CD4-positive, alpha-beta T cell treated with Interleukin-6 at 100 ng/mL for 8 hours (primary cell): ENCODE data around the gene OR13C4.
"Not testable (repeated sequence)": the region's sequence is repeated elsewhere in the genome, so short reads cannot be mapped to it uniquely, and the experiment has no call there.

Experiments used
- DNase-seq: peaks from one replicate; pipeline ENCODE4 v3.0.0-alpha.2; 2020; ENCODE audit warnings: mixed read lengths, low spot score

OR13C4 gene

DNA sequence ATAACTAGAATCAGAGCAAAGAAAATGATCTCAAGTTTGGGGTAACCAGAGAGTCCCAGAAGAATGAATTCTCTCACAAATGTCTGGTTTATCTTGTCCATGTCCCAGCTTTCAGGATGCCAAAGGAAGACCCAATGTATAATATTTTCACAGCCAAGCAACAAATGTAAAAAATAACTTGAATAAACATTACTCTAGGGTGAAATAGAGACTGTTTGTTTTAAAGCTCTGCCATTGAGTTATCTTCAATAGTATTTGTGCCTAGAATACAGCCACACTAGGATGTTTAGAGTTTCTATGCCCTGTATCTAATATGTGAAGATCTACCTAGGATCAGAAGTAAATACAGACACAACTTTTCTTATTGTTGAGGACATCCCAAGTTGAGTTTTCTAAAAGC is at the start of gene OR13C4:
OR13C4 (minus strand) TSS at position 101 of the 400 bp plus-strand sequence; CDS start at position 101, 0 bp downstream.
- DNase-seq: no peak

DNA sequence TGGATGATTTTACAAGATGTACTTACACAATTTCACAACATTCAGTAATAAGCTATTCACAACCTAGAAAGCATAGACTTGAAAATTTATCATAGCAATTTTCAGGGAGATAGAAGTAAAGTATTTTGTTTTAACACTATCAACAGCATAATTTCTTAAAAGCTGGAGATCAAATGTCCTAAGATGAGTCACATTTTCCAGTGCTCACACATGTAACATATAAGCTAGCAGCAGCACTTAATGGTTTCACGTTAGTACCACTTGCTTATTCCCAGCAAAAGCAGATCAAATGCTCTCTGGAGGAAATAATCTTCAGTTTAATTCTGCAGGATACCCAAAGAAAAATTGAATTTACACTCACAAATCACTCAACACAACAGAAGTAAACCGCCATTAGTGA is 48.4 kb upstream of the OR13C4 start:
- no peak for DNase-seq

DNA sequence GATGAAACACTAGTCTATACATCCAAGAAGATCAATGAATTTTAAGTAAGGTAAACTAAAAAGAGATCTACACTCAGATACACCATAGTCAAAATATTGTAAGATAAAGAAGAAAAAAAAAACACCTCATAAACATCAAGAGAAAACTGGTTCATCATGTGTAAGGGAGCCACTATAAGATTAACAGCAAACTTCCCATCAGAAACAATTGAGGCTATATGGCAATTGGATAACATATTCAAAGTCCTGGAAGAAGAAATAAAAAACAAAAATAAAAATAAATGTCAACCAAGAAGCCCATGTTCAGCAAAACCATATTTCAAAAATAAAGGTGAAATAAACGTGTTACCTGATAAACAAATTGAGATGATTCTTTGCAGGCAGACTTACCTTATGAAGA is 45.6 kb upstream of the OR13C4 start:
- DNase-seq: no peak

DNA sequence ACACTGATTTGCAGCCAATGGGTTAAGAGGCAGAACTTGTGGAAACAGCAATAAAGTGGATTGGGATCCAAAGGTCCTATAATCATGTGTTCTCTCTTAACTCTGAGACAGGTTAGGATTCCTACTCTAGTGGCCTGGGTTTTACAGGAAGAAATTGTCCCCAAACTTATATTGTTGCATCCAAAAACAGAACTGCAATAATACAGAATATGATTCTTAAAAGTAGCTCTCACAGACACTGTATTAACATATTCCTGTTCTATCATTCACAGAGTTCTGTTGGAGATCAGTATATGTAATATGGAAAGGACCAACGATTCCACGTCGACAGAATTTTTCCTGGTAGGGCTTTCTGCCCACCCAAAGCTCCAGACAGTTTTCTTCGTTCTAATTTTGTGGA is 41.9 kb upstream of the OR13C4 start, which contains the start of gene OR13C8:
OR13C8 (plus strand) TSS at position 301 of the 400 bp plus-strand sequence; CDS start at position 301, 0 bp downstream.
- DNase-seq: no peak

DNA sequence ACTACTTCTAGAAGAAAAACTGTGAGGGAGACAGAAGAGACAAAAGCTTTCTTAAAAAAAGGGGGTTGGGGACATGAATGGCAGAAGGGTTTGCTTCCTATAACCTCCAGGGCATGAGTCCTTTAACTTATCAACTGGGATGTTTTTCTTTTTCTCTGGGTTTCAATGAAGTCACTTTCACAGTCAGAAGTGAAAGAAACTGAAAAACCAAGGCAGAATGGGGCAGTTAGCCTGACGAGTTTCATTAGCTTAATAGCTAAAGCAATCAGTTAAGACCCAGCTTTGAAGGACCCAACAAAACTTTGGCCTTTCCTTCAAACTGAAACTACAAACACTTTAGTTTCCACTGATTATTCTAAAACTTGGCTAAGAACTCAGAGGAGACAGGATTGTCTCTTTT is 37.3 kb upstream of the OR13C4 start:
- DNase-seq: no peak

DNA sequence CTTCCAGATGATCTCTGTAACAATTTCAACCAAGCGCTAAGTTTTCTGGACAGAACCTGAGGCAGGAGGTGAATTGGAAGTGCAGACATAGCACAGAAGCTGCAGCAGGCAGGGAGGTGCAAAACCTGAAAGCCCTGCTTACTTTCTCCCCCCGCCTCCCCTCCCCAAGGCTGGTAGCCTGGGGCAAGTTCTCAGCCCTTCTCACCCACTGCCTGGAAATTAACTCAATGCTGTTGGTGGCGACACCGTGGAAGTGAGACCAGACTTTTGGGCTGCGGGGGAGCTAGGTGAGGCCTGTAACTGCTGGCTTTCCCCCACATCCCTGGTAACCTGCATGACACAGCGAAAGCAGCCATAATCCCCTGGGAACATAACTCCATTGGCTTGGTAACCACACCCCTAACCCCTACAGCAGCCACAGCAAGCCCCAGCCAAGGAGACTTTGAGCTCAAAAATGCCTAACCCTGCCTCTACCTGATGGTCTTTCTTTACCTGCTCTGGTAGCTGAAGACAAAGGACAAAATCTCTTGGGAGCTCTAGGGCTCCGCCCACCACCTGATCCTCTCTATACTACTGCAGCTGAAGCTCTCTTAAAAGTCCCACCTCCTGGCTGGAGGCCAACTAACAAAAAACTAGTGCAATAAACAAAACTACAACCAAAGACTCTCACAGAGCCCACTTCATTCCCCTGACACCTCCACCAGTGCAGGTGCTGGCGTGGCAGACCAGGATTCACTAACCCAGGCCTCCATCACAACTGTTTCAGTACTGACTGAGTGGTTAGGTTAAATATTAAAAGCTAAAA is 30.0 kb upstream of the OR13C4 start:
- DNase-seq: no peak

DNA sequence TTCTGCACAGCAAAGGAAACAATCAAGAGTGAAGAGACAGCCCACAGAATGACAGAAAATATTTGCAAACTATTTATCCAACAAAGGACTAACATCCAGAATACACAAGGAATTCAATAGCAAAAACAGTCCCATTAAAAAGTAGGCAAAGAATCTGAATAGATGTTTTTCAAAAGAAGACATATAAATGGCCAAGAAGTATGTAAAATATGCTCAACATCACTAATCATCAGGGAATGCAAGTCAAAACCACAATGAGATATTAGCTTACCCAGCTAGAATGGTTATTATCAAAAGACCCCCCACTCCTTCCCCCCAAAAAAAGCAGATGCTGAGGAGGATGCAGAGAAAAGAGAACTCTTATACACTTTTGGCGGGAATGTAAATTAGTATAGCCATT is 28.5 kb upstream of the OR13C4 start:
- no peak for DNase-seq

DNA sequence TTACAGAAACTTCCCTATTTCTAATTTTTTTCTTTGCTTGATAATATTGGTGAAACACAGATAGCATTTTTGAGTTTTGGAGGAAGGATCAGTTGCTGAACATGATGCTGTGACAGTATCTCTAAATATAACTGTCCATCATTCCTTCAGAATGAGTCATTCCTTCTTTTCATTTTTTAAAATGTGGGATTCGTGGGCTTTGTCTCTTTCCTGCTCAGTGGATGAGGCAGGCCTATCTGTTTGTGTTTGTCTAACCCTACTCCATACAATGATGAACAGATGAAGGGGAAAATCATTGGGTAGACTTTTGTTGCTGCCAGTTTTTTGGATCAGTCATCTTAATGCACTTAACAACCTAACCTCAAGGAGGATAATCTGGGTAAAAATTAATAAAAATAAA is 26.3 kb upstream of the OR13C4 start:
- no peak for DNase-seq

DNA sequence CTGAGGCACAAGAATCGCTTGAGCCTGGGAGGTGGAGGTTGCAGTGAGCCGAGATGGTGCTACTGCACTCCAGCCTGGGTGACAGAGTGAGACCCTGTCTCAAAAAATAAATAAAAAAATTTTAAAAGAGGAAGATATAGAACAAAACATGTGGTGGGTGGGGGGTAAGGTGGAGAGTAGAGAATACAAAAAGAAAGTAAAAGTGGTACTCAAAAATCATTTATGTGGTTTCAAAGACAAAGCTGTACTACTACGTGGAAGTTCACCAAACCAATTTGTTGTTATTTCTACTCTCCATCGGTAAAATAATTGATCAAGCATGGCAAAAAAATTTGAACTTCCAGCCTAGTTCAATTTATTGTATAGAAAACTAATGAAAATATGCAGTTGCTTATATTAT is 17.6 kb upstream of the OR13C4 start:
- no peak for DNase-seq

DNA sequence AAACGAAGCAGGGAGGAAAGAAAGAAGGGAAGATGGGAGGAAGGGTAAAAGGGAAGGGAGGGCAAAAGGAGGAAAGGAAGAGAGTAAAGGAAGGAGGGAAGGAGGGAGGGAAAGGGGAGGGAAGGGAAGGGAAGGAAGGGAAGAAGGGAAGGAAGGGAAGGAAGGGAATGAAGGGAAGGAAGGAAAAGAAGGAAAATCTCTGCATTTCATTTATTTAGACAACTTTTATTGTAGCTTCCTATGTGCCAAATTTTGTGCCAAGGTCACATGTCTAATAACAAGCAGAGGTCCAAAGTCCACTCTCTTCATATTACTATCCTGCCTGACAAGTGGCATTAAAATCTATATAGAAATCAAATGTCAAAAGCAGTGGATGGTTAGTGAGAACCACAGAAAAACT is 12.3 kb upstream of the OR13C4 start:
- no peak for DNase-seq

DNA sequence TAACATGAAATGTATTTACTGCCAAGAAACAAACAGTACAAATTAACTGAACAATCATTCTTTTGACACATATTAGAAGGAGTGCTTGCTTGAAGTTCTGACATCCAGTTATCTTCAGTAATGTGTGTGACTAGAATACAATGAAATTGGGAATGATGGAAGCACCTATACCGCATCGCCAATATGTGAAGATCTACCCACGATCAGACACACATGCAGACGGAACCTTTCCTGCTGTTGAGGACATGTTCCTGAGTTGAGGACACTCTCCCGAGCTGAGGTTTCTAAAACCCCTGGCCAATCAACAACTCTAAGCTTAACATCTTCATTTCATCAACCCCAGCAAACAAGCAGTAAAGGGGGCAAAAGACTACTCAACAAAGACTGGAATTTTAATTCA is 9.7 kb upstream of the OR13C4 start, which contains the start of gene OR13C3:
OR13C3 (minus strand) TSS at position 101 of the 400 bp plus-strand sequence. CDS start 133 bp downstream, outside the sequence.
- DNase-seq: no peak

DNA sequence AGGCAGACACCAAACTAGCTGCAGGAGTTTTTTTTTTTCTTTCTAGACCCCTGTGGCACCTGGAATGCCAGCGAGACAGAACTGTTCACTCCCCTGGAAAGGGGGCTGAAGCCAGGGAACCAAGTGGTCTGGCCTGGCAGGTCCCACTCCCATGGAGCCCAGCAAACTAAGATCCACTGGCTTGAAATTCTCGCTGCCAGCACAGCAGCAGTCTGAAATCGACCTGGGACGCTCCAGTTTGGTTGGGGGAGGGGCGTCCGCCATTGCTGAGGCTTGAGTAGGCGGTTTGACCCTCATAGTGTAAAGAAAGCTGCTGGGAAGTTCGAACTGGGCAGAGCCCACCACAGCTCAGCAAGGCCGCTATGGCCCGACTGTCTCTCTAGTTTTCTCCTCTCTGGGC is 6.8 kb downstream of the OR13C4 start:
- DNase-seq: not testable (repeated sequence)

DNA sequence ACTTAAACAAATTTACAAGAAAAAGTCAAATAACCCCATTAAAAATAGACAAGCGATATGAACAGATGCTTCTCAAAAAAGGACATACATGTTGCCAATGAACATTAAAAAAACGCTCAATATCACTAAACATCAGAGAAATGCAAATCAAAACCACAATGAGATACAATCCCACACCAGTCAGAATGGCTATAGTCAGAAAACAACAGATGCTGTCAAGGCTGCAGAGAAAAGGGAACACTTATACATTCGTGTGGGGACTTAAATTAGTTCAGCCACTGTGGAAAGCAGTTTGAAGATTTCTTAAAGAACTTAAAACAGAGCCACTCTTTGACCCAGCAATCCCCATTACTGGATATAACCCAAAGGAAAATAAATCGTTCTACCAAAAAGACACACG is 12.1 kb downstream of the OR13C4 start:
- DNase-seq: no peak

DNA sequence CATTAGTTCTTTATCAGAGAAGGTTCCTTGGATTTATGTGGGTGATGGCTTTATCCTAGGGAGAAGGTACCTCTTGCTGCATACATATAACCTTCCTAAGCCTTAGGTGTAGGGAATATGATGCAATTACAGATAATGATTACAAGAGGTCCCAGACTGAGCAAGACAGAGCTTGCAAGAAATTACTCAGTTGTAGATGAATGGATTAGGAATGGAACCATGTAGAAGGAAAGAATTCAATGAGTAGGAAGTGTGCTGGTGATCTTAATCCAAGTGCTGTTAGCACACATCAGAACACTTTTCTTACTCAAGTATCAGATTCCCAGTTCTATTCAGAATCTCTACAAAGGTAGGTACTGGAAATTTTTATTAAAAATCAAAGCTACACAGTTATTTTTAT is 20.4 kb downstream of the OR13C4 start:
- no peak for DNase-seq

DNA sequence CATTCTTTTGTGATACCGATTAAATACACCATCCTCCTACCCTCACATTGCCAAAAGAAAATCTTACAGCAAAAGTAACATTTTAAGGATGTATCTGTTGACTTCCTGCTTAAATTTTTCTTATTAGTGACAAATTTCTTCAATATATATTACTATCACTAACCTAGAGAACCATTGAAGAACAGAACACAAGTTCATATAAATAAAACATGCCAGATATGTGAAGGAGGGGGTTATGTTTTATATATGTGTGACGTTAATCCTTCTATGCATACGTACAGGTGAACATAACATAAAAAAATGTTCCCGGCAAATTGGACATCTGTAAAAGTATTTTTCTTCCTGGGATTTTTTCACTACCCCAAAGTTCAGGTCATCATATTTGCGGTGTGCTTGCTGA is 23.0 kb downstream of the OR13C4 start, which contains the start of gene OR13F1:
OR13F1 (plus strand) TSS at position 301 of the 400 bp plus-strand sequence; CDS start at position 301, 0 bp downstream.
- DNase-seq: no peak

DNA sequence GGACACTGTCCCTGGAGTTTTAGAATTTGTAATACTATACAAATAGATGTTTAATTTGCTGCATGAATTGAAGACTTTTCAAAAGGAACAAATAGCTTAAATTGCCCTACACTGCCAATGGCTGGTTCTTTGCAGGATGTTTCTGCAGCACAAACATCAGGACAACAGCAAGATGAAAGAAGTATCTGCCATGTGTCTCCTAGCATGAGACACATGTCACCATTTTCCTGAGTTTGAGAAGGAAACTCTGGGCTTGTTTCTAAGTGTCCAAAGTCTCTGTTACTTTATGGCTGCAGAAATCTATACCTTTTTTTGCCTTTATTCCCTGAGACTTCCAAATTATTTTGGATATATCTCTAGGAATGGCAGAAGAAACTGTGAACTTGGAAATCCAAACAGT is 23.6 kb downstream of the OR13C4 start:
- no peak for DNase-seq

DNA sequence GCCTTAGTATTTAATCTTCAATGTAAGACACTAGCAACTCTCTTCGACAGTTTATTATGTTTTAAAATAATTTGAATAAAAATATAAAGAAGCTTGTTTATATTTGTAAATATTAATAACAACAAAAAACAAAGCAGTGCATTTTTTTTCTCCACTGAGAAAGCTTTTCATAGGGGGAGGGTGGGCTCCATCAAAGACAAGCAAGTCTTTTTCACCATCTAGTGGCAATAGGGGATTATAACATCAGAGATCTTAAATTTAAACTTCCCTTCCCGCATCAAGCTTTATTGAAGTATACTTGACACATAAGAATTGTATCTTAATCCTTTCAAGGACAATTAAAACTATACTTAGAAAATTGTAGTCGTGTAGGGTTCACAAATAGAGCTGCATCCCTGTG is 32.2 kb downstream of the OR13C4 start:
- no peak for DNase-seq

DNA sequence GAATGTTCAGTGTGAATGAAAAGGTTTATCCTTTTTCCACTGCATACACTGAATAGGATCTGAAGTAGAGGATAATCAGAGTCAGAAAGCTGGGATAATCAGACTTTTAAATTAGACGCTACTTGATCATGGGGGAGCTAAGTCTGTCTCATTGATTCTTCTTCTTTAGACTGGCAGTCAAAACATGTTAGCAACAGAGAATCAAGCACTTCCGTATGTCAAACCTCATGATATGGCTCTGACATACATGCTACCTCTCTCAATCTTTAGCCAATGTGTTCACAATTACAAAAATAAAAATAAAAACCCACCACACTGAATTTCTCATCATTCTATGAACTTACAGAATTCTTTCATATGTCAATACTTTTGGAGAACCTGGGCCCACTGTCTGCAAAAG is 42.0 kb downstream of the OR13C4 start:
- DNase-seq: no peak

DNA sequence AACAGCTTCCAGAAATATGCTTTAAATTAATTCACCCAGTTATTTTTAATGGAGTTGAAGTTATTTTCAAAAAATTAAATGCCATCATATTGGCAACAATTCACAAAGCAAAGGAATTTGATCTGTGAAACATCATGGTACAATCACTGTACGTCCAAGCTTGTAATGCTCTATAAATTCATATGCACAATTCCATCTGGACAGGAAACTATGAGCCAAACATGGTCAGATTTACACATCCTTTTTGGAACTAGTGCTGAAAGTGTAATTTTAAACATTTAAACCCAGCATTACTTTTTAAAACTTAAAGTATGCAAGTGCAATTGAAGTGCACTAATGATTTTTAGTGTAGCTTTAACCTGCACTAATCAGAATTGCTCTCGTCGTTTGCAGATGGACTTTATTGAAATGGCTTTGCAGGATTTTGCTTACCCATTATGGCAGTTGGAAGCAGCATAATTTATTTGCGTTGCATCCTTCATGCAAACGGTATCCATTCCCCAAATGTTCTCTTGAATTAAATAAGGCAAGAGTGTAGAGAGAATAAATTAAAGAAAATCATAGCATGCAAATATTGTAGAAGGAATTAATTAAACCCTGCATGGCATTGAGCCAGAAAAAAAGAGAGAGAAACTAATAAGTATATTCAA is 44.0 kb downstream of the OR13C4 start:
- no peak for DNase-seq
